H1 (cell line): Measurements from ENCODE around the gene NDUFV1. TPM values are rescaled to one million over a fixed set of nuclear protein-coding genes. Genes with fewer than 3 reads are reported as not detected.

Source experiments
- CTCF ChIA-PET: fragments of 300-600 bp; sonication (Branson Sonifier 250); formaldehyde crosslinking; loops from one replicate; lab custom pipeline; 2021; ENCODE audit not compliant: partially characterized antibody; lab: Charles Lee
- POLR2A ChIA-PET: fragments of 300-600 bp; sonication (Branson Sonifier 250); formaldehyde crosslinking; loops from one replicate; lab custom pipeline; 2021; ENCODE audit warnings: inconsistent platforms; ENCODE audit not compliant: partially characterized antibody; lab: Charles Lee
- DNase-seq, 2 experiments: peaks; one replicate each; pipeline versions ENCODE4 v3.0.0 to v3.0.0-alpha.2; 2010 to 2022; ENCODE audit warnings: low spot score in 2 of 2, low read depth in 1 of 2, mixed read lengths in 1 of 2
- FAIRE-seq: peaks from 2 replicates; lab custom pipeline; 2011; peaks lifted over from hg19 to GRCh38; lab: Jason Lieb, UNC
- H2AFZ ChIP-seq: 2 replicates; pipeline ENCODE4 v1.8.1; 2012; ENCODE audit warnings: low read length, inconsistent platforms
- H2AK5ac ChIP-seq: 2 replicates; pipeline ENCODE4 v1.6.1; 2013; ENCODE audit warnings: low read depth, low read length
- H2BK120ac ChIP-seq: replicated peaks from 2 replicates; pipeline ENCODE3; 2013; ENCODE audit warnings: low read depth, low read length, inconsistent platforms
- H2BK12ac ChIP-seq: 2 replicates; pipeline ENCODE4 v1.6.1; 2013; ENCODE audit warnings: low read depth, low read length
- H2BK15ac ChIP-seq: 2 replicates; pipeline ENCODE4 v1.6.1; 2013; ENCODE audit warnings: low read length
- H2BK20ac ChIP-seq: 2 replicates; pipeline ENCODE4 v1.6.1; 2013; ENCODE audit warnings: low read length
- H2BK5ac ChIP-seq: 2 replicates; pipeline ENCODE4 v1.6.1; 2013; ENCODE audit warnings: low read depth, low read length
- H3K14ac ChIP-seq: 2 replicates; pipeline ENCODE4 v1.6.1; 2013; ENCODE audit warnings: inconsistent platforms; ENCODE audit not compliant: insufficient read length
- H3K18ac ChIP-seq: 2 replicates; pipeline ENCODE4 v1.6.1; 2013; ENCODE audit warnings: low read length; ENCODE audit errors: extremely low read depth
- H3K23ac ChIP-seq: 2 replicates; pipeline ENCODE4 v1.6.1; 2013; ENCODE audit warnings: inconsistent platforms; ENCODE audit not compliant: insufficient read length
- H3K23me2 ChIP-seq: 2 replicates; pipeline ENCODE4 v1.6.1; 2013; ENCODE audit warnings: low read depth, low read length
- H3K27ac ChIP-seq: 2 replicates; pipeline ENCODE4 v1.6.1; 2011; ENCODE audit warnings: low read depth, low read length, inconsistent platforms
- H3K27me3 ChIP-seq, 4 experiments: replicated peaks in 1 of 4; 1 replicate in 1 of 4; 2 replicates in 3 of 4; pipeline versions ENCODE4 v1.6.1 to v1.8.1; 2011 to 2013; ENCODE audit warnings: low read length in 3 of 4, mild to moderate bottlenecking in 3 of 4, inconsistent platforms in 2 of 4, mixed read lengths in 2 of 4, moderate library complexity in 1 of 4; ENCODE audit not compliant: control insufficient read depth in 3 of 4, insufficient read depth in 3 of 4; ENCODE audit errors: extremely low read depth in 1 of 4
- H3K36me3 ChIP-seq, 4 experiments: 2 replicates each; pipeline versions ENCODE4 v1.6.1 to v1.8.1; 2011 to 2013; ENCODE audit warnings: mild to moderate bottlenecking in 4 of 4, low read length in 3 of 4, moderate library complexity in 2 of 4, control low read depth in 1 of 4, inconsistent platforms in 1 of 4; ENCODE audit not compliant: insufficient read depth in 4 of 4, control insufficient read depth in 2 of 4
- H3K4ac ChIP-seq: replicated peaks from 2 replicates; pipeline ENCODE3; 2013; ENCODE audit warnings: low read length, low read depth, mixed read lengths, inconsistent platforms; ENCODE audit not compliant: insufficient read length
- H3K4me1 ChIP-seq, 4 experiments: replicated peaks in 1 of 4; 1 replicate in 1 of 4; 2 replicates in 3 of 4; pipeline versions ENCODE4 v1.6.1 to v1.8.1; 2011 to 2013; ENCODE audit warnings: low read length in 3 of 4, inconsistent platforms in 2 of 4, mixed read lengths in 1 of 4; ENCODE audit not compliant: insufficient read depth in 4 of 4, control insufficient read depth in 3 of 4
- H3K4me2 ChIP-seq, 2 experiments: 2 replicates each; pipeline versions ENCODE4 v1.6.1 to v1.8.1; 2011 to 2013; ENCODE audit warnings: low read depth in 2 of 2, low read length in 2 of 2, control low read depth in 1 of 2, inconsistent platforms in 1 of 2, mild to moderate bottlenecking in 1 of 2; ENCODE audit not compliant: insufficient read depth in 1 of 2
- H3K4me3 ChIP-seq, 4 experiments: fragments of 200-600, 300-600 bp in 1 of 4; sonication (generic), shearing (Covaris generic), sonication (Bioruptor Twin) in 1 of 4; 2 replicates each; pipeline versions ENCODE4 v1.5.1 to v1.8.1; 2011 to 2016; ENCODE audit warnings: low read length in 4 of 4, low read depth in 3 of 4, control low read depth in 2 of 4, inconsistent platforms in 2 of 4, mild to moderate bottlenecking in 2 of 4, mixed read lengths in 1 of 4, moderate library complexity in 1 of 4; ENCODE audit not compliant: insufficient read depth in 2 of 4; ENCODE audit errors: extremely low read depth in 1 of 4
- H3K56ac ChIP-seq: replicated peaks from 2 replicates; pipeline ENCODE3; 2013; ENCODE audit warnings: low read depth, mild to moderate bottlenecking, mixed read lengths, low read length, inconsistent platforms; ENCODE audit not compliant: insufficient read length
- H3K79me1 ChIP-seq: 2 replicates; pipeline ENCODE4 v1.6.1; 2013; ENCODE audit warnings: low read depth, low read length, control low read depth
- H3K79me2 ChIP-seq, 2 experiments: 2 replicates each; pipeline versions ENCODE4 v1.6.1 to v1.8.1; 2012 to 2013; ENCODE audit warnings: low read length in 2 of 2, mild to moderate bottlenecking in 2 of 2, inconsistent platforms in 1 of 2; ENCODE audit not compliant: insufficient read depth in 2 of 2, control insufficient read depth in 1 of 2
- H3K9ac ChIP-seq, 4 experiments: replicated peaks in 1 of 4; 1 replicate in 1 of 4; 2 replicates in 3 of 4; pipeline versions ENCODE4 v1.6.1 to v1.8.1; 2011 to 2013; ENCODE audit warnings: low read depth in 3 of 4, low read length in 3 of 4, control low read depth in 2 of 4, mild to moderate bottlenecking in 2 of 4, moderate library complexity in 2 of 4, inconsistent platforms in 1 of 4; ENCODE audit errors: extremely low read depth in 1 of 4
- H3K9me3 ChIP-seq, 2 experiments: 2 replicates each; pipeline versions ENCODE4 v1.6.1 to v1.8.1; 2012 to 2013; ENCODE audit warnings: mild to moderate bottlenecking in 2 of 2, moderate library complexity in 2 of 2, control low read depth in 1 of 2, inconsistent platforms in 1 of 2, low read depth in 1 of 2, low read length in 1 of 2, mixed read lengths in 1 of 2; ENCODE audit not compliant: insufficient read depth in 2 of 2
- H4K20me1 ChIP-seq, 2 experiments: replicated peaks in 1 of 2; 2 replicates each; pipeline versions ENCODE3 to v1.8.1; 2011 to 2013; ENCODE audit warnings: inconsistent platforms in 2 of 2, low read length in 2 of 2, mild to moderate bottlenecking in 1 of 2; ENCODE audit not compliant: insufficient read depth in 2 of 2, control insufficient read depth in 1 of 2
- H4K5ac ChIP-seq: 2 replicates; pipeline ENCODE4 v1.6.1; 2013; ENCODE audit warnings: low read length, low read depth, mixed read lengths, inconsistent platforms; ENCODE audit not compliant: insufficient read length
- H4K8ac ChIP-seq: 2 replicates; pipeline ENCODE4 v1.8.0; 2013; ENCODE audit warnings: mild to moderate bottlenecking, moderate library complexity, low read length, inconsistent platforms; ENCODE audit not compliant: insufficient read depth; ENCODE audit errors: extremely low read depth
- H4K91ac ChIP-seq: replicated peaks from 2 replicates; pipeline ENCODE3; 2013; ENCODE audit warnings: low read length, mixed read lengths, inconsistent platforms; ENCODE audit not compliant: insufficient read length
- CBX8 ChIP-seq: fragments of 300-800, 300-1000 bp; sonication (generic); IDR thresholded peaks from 2 replicates; pipeline ENCODE4 v1.7.1; 2016; ENCODE audit warnings: low read depth, low read length, borderline replicate concordance
- CEBPB ChIP-seq: IDR thresholded peaks from 2 replicates; pipeline ENCODE4 v1.6.1; 2012; ENCODE audit warnings: low read depth, low read length
- CTBP2 ChIP-seq: IDR thresholded peaks from 2 replicates; pipeline ENCODE4 v1.7.0; 2011; ENCODE audit warnings: borderline replicate concordance, mild to moderate bottlenecking, moderate library complexity, mixed read lengths, low read length; ENCODE audit not compliant: insufficient read depth, insufficient read length
- FOSL1 ChIP-seq: IDR thresholded peaks from 2 replicates; pipeline ENCODE4 v1.6.1; 2011; ENCODE audit warnings: mild to moderate bottlenecking, low read depth, low read length, moderate library complexity; ENCODE audit not compliant: insufficient read depth
- GTF2F1 ChIP-seq: IDR thresholded peaks from 2 replicates; pipeline ENCODE4 v1.6.1; 2012; ENCODE audit warnings: low read depth, low read length, improper control_type of control experiment, borderline replicate concordance
- HDAC6 ChIP-seq: IDR thresholded peaks from one replicate; pipeline ENCODE4 v1.7.1; 2012; ENCODE audit warnings: low read depth, mild to moderate bottlenecking, inconsistent platforms, low read length, moderate library complexity
- MAFK ChIP-seq: IDR thresholded peaks from 2 replicates; pipeline ENCODE4 v1.6.1; 2012; ENCODE audit warnings: low read depth, mild to moderate bottlenecking, improper control_type of control experiment, low read length
- RAD21 ChIP-seq, 2 experiments: IDR thresholded peaks in 1 of 2; conservative IDR thresholded peaks in 1 of 2; 2 replicates each; pipeline ENCODE4 v1.6.1; 2011; ENCODE audit warnings: low read depth in 2 of 2, low read length in 2 of 2, improper control_type of control experiment in 1 of 2, inconsistent platforms in 1 of 2, mild to moderate bottlenecking in 1 of 2, moderate library complexity in 1 of 2
- RXRA ChIP-seq: IDR thresholded peaks from 2 replicates; pipeline ENCODE4 v1.6.1; 2011; ENCODE audit warnings: low read depth, mild to moderate bottlenecking, low read length, moderate library complexity; ENCODE audit not compliant: insufficient read depth
- SIRT6 ChIP-seq: IDR thresholded peaks from one replicate; pipeline ENCODE4 v1.7.1; 2012; ENCODE audit warnings: low read length, inconsistent platforms
- SP1 ChIP-seq: IDR thresholded peaks from 2 replicates; pipeline ENCODE4 v1.6.1; 2011; ENCODE audit warnings: low read depth, low read length
- SP2 ChIP-seq: IDR thresholded peaks from 2 replicates; pipeline ENCODE4 v1.6.1; 2012; ENCODE audit warnings: mild to moderate bottlenecking, low read length, inconsistent platforms
- TAF7 ChIP-seq: optimal IDR thresholded peaks from 2 replicates; pipeline ENCODE3; 2011; ENCODE audit warnings: low read depth, mild to moderate bottlenecking, inconsistent platforms, low read length, moderate library complexity, borderline replicate concordance
- TEAD4 ChIP-seq: IDR thresholded peaks from 2 replicates; pipeline ENCODE4 v1.6.1; 2012; ENCODE audit warnings: low read depth, low read length, inconsistent platforms, mixed read lengths
- WGBS, 2 experiments: shearing (Covaris generic) in 1 of 2; methylation state at CpG; one replicate each; pipeline versions ENCODE4 v1.1.6 to v1.1.7; 2013 to 2015; ENCODE audit warnings: low lambda C conversion rate in 2 of 2, mixed read lengths in 2 of 2, inconsistent platforms in 1 of 2, low coverage in 1 of 2, missing lambda C conversion rate in 1 of 2; ENCODE audit not compliant: insufficient replicate concordance in 2 of 2, insufficient coverage in 1 of 2, insufficient read length in 1 of 2; ENCODE audit errors: extremely low coverage in 1 of 2, missing lambda C conversion rate in 1 of 2; 5-methylcytosine and 5-hydroxymethylcytosine counted together
- polyA plus RNA-seq, 7 experiments: library from polyadenylated mRNA; depleted of rRNA in 3 of 7; stranded (reverse) in 5 of 7; unstranded in 2 of 7; fragments of >200 nt in 5 of 7; fragments of 200-250 nt in 2 of 7; gene quantifications; 1 replicate in 5 of 7; 2 replicates in 1 of 7; 4 replicates in 1 of 7; pipeline versions ENCODE4 v1.2.1 to v1.2.3, GENCODE V29; 2011 to 2013; ENCODE audit warnings: missing spikeins in 2 of 7, mixed read lengths in 2 of 7
- total RNA-seq: library from RNA; stranded (reverse); fragmentation: NEBNext Ultra II Directional; extraction: Animal tissue kit (Norgen Biotek cat#: 25700); gene quantifications from 2 replicates; pipeline ENCODE4 v1.2.1, GENCODE V29; 2021

The NDUFV1 gene
- total and polyA plus RNA-seq, 2 of the 8 experiments (the other 6 are each of a cell fraction or from before 2014, with no cell fraction given) = 125 to 131 TPM

- Histone ChIP-seq H3K79me2 (no peaks in the 10 kb centered on the region), H3K4ac (no peak overlapping the region), H2BK5ac (no peak overlapping the region), H4K8ac (no peak overlapping the region), H3K4me2 (no peak overlapping the region), H3K79me1 (no peaks in the 10 kb centered on the region), H4K91ac (no peak overlapping the region), H4K20me1 (no peaks in the 10 kb centered on the region), H3K27ac (no peak overlapping the region), H3K23me2 (no peaks in the 10 kb centered on the region), H2BK20ac (no peak overlapping the region), H3K9me3 (peaks cover 22 to 25% of the 10 kb centered on the region in 2 experiments), H3K18ac (no peak overlapping the region), H3K4me3 (no peak overlapping the region), H3K27me3 (no peaks in the 10 kb centered on the region), H3K56ac (no peak overlapping the region), H3K23ac (no peak overlapping the region), H2BK15ac (no peak overlapping the region), H2BK120ac (no peak overlapping the region), H2BK12ac (no peak overlapping the region), H3K9ac (no peak overlapping the region), H2AFZ (no peak overlapping the region), H2AK5ac (no peak overlapping the region), H3K4me1 (no peaks in the 10 kb centered on the region), H3K14ac (no peak overlapping the region), H3K36me3 (no peaks in the 10 kb centered on the region), H4K5ac (no peak overlapping the region)
- DNase-seq = no peak
- ChIA-PET POLR2A (interaction anchor here (0.7 kb wide), 1 partner anchor 385 kb away, joined by 3 read pairs; no protein-coding TSS in a partner anchor), CTCF (interaction anchor here (0.6 to 1.6 kb wide), 5 partner anchors 8 to 108 kb away, joined by 3 to 7 read pairs (median 4); partner anchors contain the start of gene TBX10)
- no peak for FAIRE-seq
- WGBS, 2 experiments = 86% methylated on average over 4 of the region's 4 CpGs; no CpG with 5 or more reads in 1 of the 2 experiments
- TF ChIP-seq TAF7 (no peak), HDAC6 (no peak), CBX8 (no peak), RXRA (no peak), SP1 (no peak), SIRT6 (no peak), CEBPB (no peak), RAD21 (IDR thresholded peaks at IDR 0.05 in 1 of 2, conservative IDR thresholded peaks at IDR 0.05 in 1 of 2; ENCODE audit: low read depth in 2 of 2, low read length in 2 of 2) (no peak), FOSL1 (no peak), TEAD4 (no peak), CTBP2 (no peak), SP2 (no peak), GTF2F1 (no peak), MAFK (no peak)
Observed at GRCh38 chr11:67656278-67656922, 49.7 kb downstream of the NDUFV1 start.
